ENCODE measurements around the gene SLC39A8. TPM values are rescaled to one million over a fixed set of nuclear protein-coding genes. Genes with fewer than 3 reads are reported as not detected.

Gene SLC39A8
- total RNA-seq, 1 experiment from 2014 or later: 13.2 TPM

- no peaks in the 10 kb centered on the region for H3K36me3 ChIP-seq (ENCODE audit: control insufficient read depth in 1 of 2, insufficient read depth in 2 of 2, low read length in 2 of 2)
- peaks cover 0 to 3% of the 10 kb centered on the region in 2 experiments; a peak in 1 of 4 replicates for H3K4me1 ChIP-seq (ENCODE audit: control insufficient read depth in 1 of 2, insufficient read depth in 2 of 2, low read length in 2 of 2)
- no peak overlapping the region for H3K9ac ChIP-seq (ENCODE audit: low read length)
- POLR2A ChIA-PET: no interaction called here
- H4K20me1 ChIP-seq (ENCODE audit: insufficient read depth): no peaks in the 10 kb centered on the region
- TF ChIP-seq MAX (IDR thresholded peaks at IDR 0.05): no peak
- no peak for TF ChIP-seq REST (IDR thresholded peaks at IDR 0.05; ENCODE audit: low read depth)
- TF ChIP-seq POLR2AphosphoS5 (IDR thresholded peaks at IDR 0.05; ENCODE audit: low read depth, low read length): no peak
- TF ChIP-seq ZFX (IDR thresholded peaks at IDR 0.05): no peak
- no peak for TF ChIP-seq CEBPB (IDR thresholded peaks at IDR 0.05; ENCODE audit: low read depth)
- no peak for TF ChIP-seq YY1 (IDR thresholded peaks at IDR 0.05; ENCODE audit: extremely low read depth, insufficient replicate concordance, low read depth, low read length)
- no peak for TF ChIP-seq ZNF274 (IDR thresholded peaks at IDR 0.05; ENCODE audit: low read depth, low read length)
- TF ChIP-seq ELF1 (IDR thresholded peaks at IDR 0.05; ENCODE audit: borderline replicate concordance, low read depth): no peak
- no peak for TF ChIP-seq ZBTB33 (IDR thresholded peaks at IDR 0.05; ENCODE audit: extremely low read depth, insufficient replicate concordance, low read length)
- TF ChIP-seq ATF3 (IDR thresholded peaks at IDR 0.05): no peak
- no peak for TF ChIP-seq SP1 (IDR thresholded peaks at IDR 0.05; ENCODE audit: low read depth)
- TF ChIP-seq SRF (IDR thresholded peaks at IDR 0.05; ENCODE audit: low read depth): no peak
- TF ChIP-seq SIN3A (IDR thresholded peaks at IDR 0.05; ENCODE audit: low read depth): no peak
- TF ChIP-seq CBX3 (IDR thresholded peaks at IDR 0.05; ENCODE audit: low read depth): no peak
- no peak for TF ChIP-seq FOSL1 (IDR thresholded peaks at IDR 0.05; ENCODE audit: low read depth)
- no peaks in the 10 kb centered on the region for H3K9me3 ChIP-seq (ENCODE audit: control insufficient read depth in 1 of 2, insufficient read depth in 1 of 2, low read depth in 1 of 2, low read length in 2 of 2)
- no peak overlapping the region for H3K27ac ChIP-seq (ENCODE audit: low read depth, low read length)
- intact Hi-C loops (cut with micrococcal nuclease): no loop called here
- no TSS peak for BruUV-seq (replicated peaks)
- no peaks in the 10 kb centered on the region for H3K79me2 ChIP-seq (ENCODE audit: insufficient read depth, low read length)
- RAD21 ChIA-PET (ENCODE audit: low non-redundant PET in 1 of 2, low total read pairs in 2 of 2, uncharacterized antibody in 2 of 2, unreplicated experiment in 2 of 2): no interaction called here
- H3K27me3 ChIP-seq (ENCODE audit: insufficient read depth, low read length): no peaks in the 10 kb centered on the region
- no peak overlapping the region for H2AFZ ChIP-seq (ENCODE audit: low read depth, low read length, poor library complexity, severe bottlenecking)
- no peak overlapping the region for H3K4me2 ChIP-seq (ENCODE audit: low read length)
- DNase-seq (ENCODE audit: low read depth, low spot score) (no peak), ATAC-seq (no peak)
- no peak overlapping the region for H3K4me3 ChIP-seq (replicated peaks in 1 of 2; ENCODE audit: low read depth in 1 of 2, low read length in 2 of 2)
- CTCF ChIA-PET: interaction anchor here (1.0 kb wide), 1 partner anchor 38 kb away, joined by 3 read pairs; no protein-coding TSS in a partner anchor
- H3K9me2 ChIP-seq (ENCODE audit: insufficient read depth): no peaks in the 10 kb centered on the region
These were observed 42.5 kb downstream of the SLC39A8 start for GRCh38 chr4:102302762-102303161.
